Testis (tissue), 3 donors: ENCODE measurements around the gene FARS2. TPM values are rescaled to one million over a fixed set of nuclear protein-coding genes. Genes with fewer than 3 reads are reported as not detected.

Source experiments
- DNase-seq: peaks from one replicate; pipeline ENCODE4 v3.0.0-alpha.2; 2019
- H3K27ac ChIP-seq, 2 donors: fragments of 200-600 bp; sonication (generic); one replicate each; pipeline ENCODE4 v1.5.1; 2019
- H3K27me3 ChIP-seq: fragments of 200-600 bp; sonication (generic); one replicate; pipeline ENCODE4 v1.5.1; 2019
- H3K36me3 ChIP-seq: fragments of 200-600 bp; sonication (generic); one replicate; pipeline ENCODE4 v1.5.1; 2017; ENCODE audit warnings: low read depth; ENCODE audit errors: missing control alignments
- H3K4me1 ChIP-seq: fragments of 200-600 bp; sonication (generic); one replicate; pipeline ENCODE4 v1.5.1; 2019
- H3K4me3 ChIP-seq, 2 donors: fragments of 200-600 bp; sonication (generic); one replicate each; pipeline ENCODE4 v1.5.1; 2017 to 2019
- H3K9me3 ChIP-seq: fragments of 200-600 bp; sonication (generic); one replicate; pipeline ENCODE4 v1.5.1; 2017
- CTCF ChIP-seq, 3 experiments: fragments of 450-650 bp in 2 of 3; fragments of 200-600 bp in 1 of 3; sonication (generic) in 1 of 3; IDR thresholded peaks; one replicate each; pipeline ENCODE4 v1.5.1; 2016 to 2019; ENCODE audit warnings: antibody characterized with exemption in 3 of 3, mild to moderate bottlenecking in 2 of 3, moderate library complexity in 1 of 3
- POLR2A ChIP-seq: fragments of 450-650 bp; IDR thresholded peaks from one replicate; pipeline ENCODE4 v1.6.1; 2017; ENCODE audit warnings: antibody characterized with exemption, mild to moderate bottlenecking, moderate library complexity
- WGBS, 2 donors: methylation state at CpG; one replicate each; pipeline ENCODE4 v1.1.5; 2018; 5-methylcytosine and 5-hydroxymethylcytosine counted together
- intact Hi-C: fragments of 100-400 bp; cut with DNase I; formaldehyde crosslinking; loops from one replicate; pipeline ENCODE4 v1.15.1; 2023; ENCODE audit warnings: low total_unique reads
- polyA plus RNA-seq: library from polyadenylated mRNA; stranded (reverse); fragments of 350-450 nt; fragmentation: Illumina TruSeq; extraction: RNeasy Lipid Tissue Mini Kit (QIAGEN cat#74804); gene quantifications from one replicate; pipeline ENCODE4 v1.2.3, GENCODE V29; 2014; ENCODE audit warnings: low read depth, low replicate concordance; ENCODE audit not compliant: insufficient read depth
- total RNA-seq, 2 donors: library from RNA; depleted of rRNA; stranded (reverse); fragments of >200 nt; gene quantifications; one replicate each; pipeline ENCODE4 v1.2.3, GENCODE V29; 2016

FARS2 gene
- total and polyA plus RNA-seq, 3 donors from 2014 or later, result 15.4 to 26.8 (median 22.1) TPM

DNA sequence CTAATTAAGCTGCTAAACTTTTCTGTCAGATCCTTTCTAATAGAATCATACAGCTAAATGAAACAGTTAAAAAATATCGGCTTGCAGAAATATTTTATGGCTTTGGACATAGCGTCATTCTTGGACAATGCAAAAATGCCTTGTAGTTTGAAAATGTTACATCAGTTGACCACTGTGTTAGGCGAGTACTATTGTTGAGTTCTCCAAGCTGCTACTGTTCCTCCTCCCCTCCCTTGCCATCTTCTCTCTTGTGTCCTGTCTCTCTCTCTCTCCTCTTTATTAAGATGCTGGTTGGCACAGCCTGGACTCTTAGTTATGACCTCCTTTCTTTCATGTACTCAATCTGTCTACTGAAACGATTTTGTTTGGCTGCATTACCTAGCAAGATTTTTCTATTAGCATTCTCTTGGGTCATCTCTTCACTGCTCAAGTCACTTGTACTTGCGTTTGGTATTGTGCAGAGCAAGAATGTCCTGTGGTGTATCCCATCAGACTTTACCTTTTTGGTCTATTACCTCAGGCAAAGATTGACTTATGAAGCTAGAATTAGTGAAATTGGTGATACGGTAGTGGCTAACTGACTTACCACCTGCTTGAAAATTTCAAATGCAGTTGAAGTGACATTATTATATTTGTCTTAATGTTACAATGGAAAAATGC is 127.9 kb downstream of the FARS2 start:
- Histone ChIP-seq H3K9me3 (no peaks in the 10 kb centered on the region), H3K4me3 (no peak overlapping the region), H3K36me3 (no peaks in the 10 kb centered on the region), H3K27ac (no peak overlapping the region), H3K4me1 (no peaks in the 10 kb centered on the region), H3K27me3 (no peaks in the 10 kb centered on the region)
- no peak for DNase-seq
- intact Hi-C loops, result no loop called here
- TF ChIP-seq CTCF (IDR thresholded peaks at IDR 0.05), result no peak
- WGBS, 2 donors, result 64 to 71% methylated on average over 6 of the region's 6 CpGs

DNA sequence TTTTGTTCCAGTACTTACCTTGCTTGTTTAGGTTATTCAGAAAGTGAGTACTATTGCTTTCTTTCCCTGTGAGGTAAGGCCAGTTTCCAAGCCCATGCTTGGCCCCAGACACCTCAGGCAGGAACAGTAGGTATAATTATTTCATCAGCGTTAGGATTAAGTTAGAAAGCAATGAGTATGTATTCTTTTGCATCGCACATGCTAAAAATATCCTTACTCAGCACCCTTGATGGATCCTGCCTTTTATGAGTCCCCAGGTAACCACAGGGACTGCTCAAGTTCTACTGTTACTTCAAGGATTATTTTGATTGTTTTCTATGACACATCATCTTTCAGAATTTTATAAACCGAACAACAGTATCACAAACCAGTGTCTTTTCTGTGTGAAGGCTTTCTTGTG is 128.9 kb downstream of the FARS2 start:
- Histone ChIP-seq H3K4me1 (no peaks in the 10 kb centered on the region), H3K4me3 (no peak overlapping the region), H3K27ac (no peak overlapping the region), H3K36me3 (no peaks in the 10 kb centered on the region), H3K27me3 (no peaks in the 10 kb centered on the region), H3K9me3 (no peaks in the 10 kb centered on the region)
- intact Hi-C loops, result no loop called here
- DNase-seq, result no peak
- TF ChIP-seq POLR2A (no peak), CTCF (IDR thresholded peaks at IDR 0.05) (no peak)
- 93 to 99% methylated on average over 3 of the region's 3 CpGs for WGBS, 2 donors

DNA sequence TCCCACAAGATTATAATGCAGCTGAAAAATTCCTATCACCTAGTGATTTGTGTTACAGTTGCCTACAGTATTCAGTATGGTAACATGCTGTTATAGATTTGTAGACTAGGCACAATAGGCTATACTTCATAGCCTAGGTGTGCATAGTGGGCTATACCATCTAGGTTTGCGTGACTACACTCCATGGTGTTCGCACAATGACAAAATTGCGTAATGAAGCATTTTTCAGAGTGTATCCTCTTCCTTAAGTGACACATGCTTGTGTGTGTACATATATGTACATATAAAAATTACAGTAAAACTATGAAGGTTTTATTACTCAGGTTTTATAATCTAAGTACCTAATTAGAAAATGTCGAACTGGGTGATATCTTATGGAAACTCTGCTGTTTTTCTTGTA is 133.0 kb downstream of the FARS2 start:
- TF ChIP-seq POLR2A (no peak), CTCF (IDR thresholded peaks at IDR 0.05) (no peak)
- H3K4me3 ChIP-seq, result no peak overlapping the region
- intact Hi-C loops, result no loop called here
- DNase-seq, result no peak
- H3K4me1 ChIP-seq, result no peaks in the 10 kb centered on the region
- no peaks in the 10 kb centered on the region for H3K36me3 ChIP-seq
- H3K27me3 ChIP-seq, result no peaks in the 10 kb centered on the region
- 72 to 79% methylated on average over 4 of the region's 4 CpGs for WGBS, 2 donors
- H3K9me3 ChIP-seq, result no peaks in the 10 kb centered on the region
- no peak overlapping the region for H3K27ac ChIP-seq

DNA sequence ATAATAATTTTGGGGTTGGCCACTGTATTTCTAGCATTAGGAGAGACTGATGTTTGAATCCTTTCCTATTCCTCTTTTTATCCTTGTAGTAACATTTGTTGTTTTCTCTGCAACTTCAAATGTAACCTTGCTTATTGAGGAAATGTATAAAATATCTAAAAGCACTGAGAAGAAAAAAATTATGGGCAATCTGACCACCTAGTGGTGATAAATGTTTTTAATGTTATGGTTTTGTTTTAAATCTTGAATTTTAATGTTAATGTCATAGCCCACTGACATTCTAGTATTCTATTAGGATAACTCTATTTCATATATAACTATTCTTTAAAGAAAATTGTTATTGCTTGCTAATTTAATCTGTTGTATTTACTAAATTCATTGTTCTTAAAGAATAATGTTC is 134.4 kb downstream of the FARS2 start:
- intact Hi-C loops, result no loop called here
- no peak for DNase-seq
- TF ChIP-seq CTCF (IDR thresholded peaks at IDR 0.05), result no peak
- TF ChIP-seq POLR2A, result no peak
- H3K4me3 ChIP-seq, result no peak overlapping the region
- no peaks in the 10 kb centered on the region for H3K36me3 ChIP-seq
- H3K9me3 ChIP-seq, result no peaks in the 10 kb centered on the region
- H3K4me1 ChIP-seq, result no peaks in the 10 kb centered on the region
- H3K27me3 ChIP-seq, result no peaks in the 10 kb centered on the region
- H3K27ac ChIP-seq, result no peak overlapping the region

DNA sequence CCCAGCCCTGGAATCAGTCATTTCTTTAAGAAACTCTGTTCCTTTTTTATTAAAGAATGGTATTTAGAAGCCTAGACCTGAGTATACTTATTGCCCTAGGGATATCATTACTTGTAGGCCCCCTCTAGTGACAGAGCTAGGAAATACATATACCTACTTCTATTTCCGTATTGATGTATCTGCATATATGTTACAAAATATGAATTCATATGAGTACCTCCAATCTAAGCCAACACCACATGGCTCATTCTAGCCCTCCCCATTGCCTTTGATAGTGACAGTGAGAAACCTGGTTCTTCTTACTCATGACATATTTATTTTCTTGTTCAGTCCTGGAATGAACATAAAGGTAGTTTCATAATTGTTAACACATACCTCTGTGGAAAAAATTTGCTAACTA is 137.2 kb downstream of the FARS2 start:
- intact Hi-C loops, result no loop called here
- 48 to 64% methylated on average over 1 of the region's 1 CpG for WGBS, 2 donors
- H3K4me1 ChIP-seq, result no peaks in the 10 kb centered on the region

More for the DNA sequence above, 137.2 kb downstream of the FARS2 start:
- no peak overlapping the region for H3K27ac ChIP-seq
- no peaks in the 10 kb centered on the region for H3K36me3 ChIP-seq
- TF ChIP-seq POLR2A (no peak), CTCF (IDR thresholded peaks at IDR 0.05) (no peak)
- no peak overlapping the region for H3K4me3 ChIP-seq
- H3K27me3 ChIP-seq, result no peaks in the 10 kb centered on the region
- no peaks in the 10 kb centered on the region for H3K9me3 ChIP-seq
- no peak for DNase-seq
